Trophoblast cell (in vitro differentiated cells and primary cell): ENCODE results near the gene YIF1A.

ENCODE experiments used
- DNase-seq, 2 donors: peaks; one replicate each; pipeline ENCODE4 v3.0.0-alpha.2; 2016
- H2AFZ ChIP-seq: 2 replicates; pipeline ENCODE4 v1.6.1; 2013; ENCODE audit warnings: low read length, moderate library complexity, mild to moderate bottlenecking; ENCODE audit not compliant: insufficient read depth, poor library complexity
- H2AK5ac ChIP-seq: 2 replicates; pipeline ENCODE4 v1.6.1; 2013; ENCODE audit warnings: mild to moderate bottlenecking, low read length
- H2BK120ac ChIP-seq: 2 replicates; pipeline ENCODE4 v1.6.1; 2013; ENCODE audit warnings: low read length, mild to moderate bottlenecking, moderate library complexity; ENCODE audit not compliant: insufficient read depth, poor library complexity
- H2BK12ac ChIP-seq: 2 replicates; pipeline ENCODE4 v1.6.1; 2013; ENCODE audit warnings: mild to moderate bottlenecking, low read length, moderate library complexity
- H2BK5ac ChIP-seq: 2 replicates; pipeline ENCODE4 v1.6.1; 2013; ENCODE audit warnings: low read length, low read depth, moderate library complexity, mild to moderate bottlenecking; ENCODE audit not compliant: poor library complexity
- H3K14ac ChIP-seq: 2 replicates; pipeline ENCODE4 v1.6.1; 2013; ENCODE audit warnings: mild to moderate bottlenecking, low read length
- H3K18ac ChIP-seq: 2 replicates; pipeline ENCODE4 v1.6.1; 2013; ENCODE audit warnings: mild to moderate bottlenecking, low read length
- H3K23ac ChIP-seq: 2 replicates; pipeline ENCODE4 v1.6.1; 2013; ENCODE audit warnings: low read length
- H3K27ac ChIP-seq: 2 replicates; pipeline ENCODE4 v1.5.1; 2013; ENCODE audit warnings: low read depth, mild to moderate bottlenecking, inconsistent platforms, low read length, moderate library complexity
- H3K27me3 ChIP-seq: 2 replicates; pipeline ENCODE4 v1.6.1; 2013; ENCODE audit warnings: inconsistent platforms, mild to moderate bottlenecking, low read length, moderate library complexity; ENCODE audit not compliant: insufficient read depth
- H3K36me3 ChIP-seq, 2 experiments: 1 replicate in 1 of 2; 2 replicates in 1 of 2; pipeline ENCODE4 v1.6.1; 2013; ENCODE audit warnings: low read length in 2 of 2, mild to moderate bottlenecking in 2 of 2, moderate library complexity in 1 of 2; ENCODE audit not compliant: insufficient read depth in 2 of 2, control insufficient read depth in 1 of 2
- H3K4ac ChIP-seq: 2 replicates; pipeline ENCODE4 v1.6.1; 2013; ENCODE audit warnings: low read depth, mild to moderate bottlenecking, low read length, moderate library complexity
- H3K4me1 ChIP-seq, 2 experiments: 1 replicate in 1 of 2; 2 replicates in 1 of 2; pipeline ENCODE4 v1.6.1; 2013; ENCODE audit warnings: low read length in 2 of 2, mild to moderate bottlenecking in 2 of 2, moderate library complexity in 1 of 2; ENCODE audit not compliant: insufficient read depth in 2 of 2, control insufficient read depth in 1 of 2
- H3K4me2 ChIP-seq: 2 replicates; pipeline ENCODE4 v1.6.1; 2013; ENCODE audit warnings: inconsistent platforms, mild to moderate bottlenecking, low read length, moderate library complexity
- H3K4me3 ChIP-seq: 2 replicates; pipeline ENCODE4 v1.5.1; 2013; ENCODE audit warnings: mild to moderate bottlenecking, low read depth, low read length, inconsistent platforms
- H3K79me1 ChIP-seq: one replicate; pipeline ENCODE4 v1.6.1; 2013; ENCODE audit warnings: low read length
- H3K79me2 ChIP-seq: 2 replicates; pipeline ENCODE4 v1.6.1; 2013; ENCODE audit warnings: low read length, mild to moderate bottlenecking; ENCODE audit not compliant: control insufficient read depth, insufficient read depth, poor library complexity
- H3K9ac ChIP-seq: 2 replicates; pipeline ENCODE4 v1.6.1; 2013; ENCODE audit warnings: mild to moderate bottlenecking, low read length
- H3K9me3 ChIP-seq: 2 replicates; pipeline ENCODE4 v1.6.1; 2013; ENCODE audit warnings: low read depth, mild to moderate bottlenecking, control low read depth, inconsistent platforms, low read length; ENCODE audit not compliant: insufficient read depth
- H4K12ac ChIP-seq: 2 replicates; pipeline ENCODE4 v1.6.1; 2013; ENCODE audit warnings: low read depth, mild to moderate bottlenecking, low read length, moderate library complexity
- H4K8ac ChIP-seq: 2 replicates; pipeline ENCODE4 v1.6.1; 2013; ENCODE audit warnings: low read depth, mild to moderate bottlenecking, low read length, moderate library complexity
- H4K91ac ChIP-seq: one replicate; pipeline ENCODE4 v1.6.1; 2013; ENCODE audit warnings: low read depth, mild to moderate bottlenecking, low read length, moderate library complexity
- WGBS: extraction: QIAGEN DNeasy Blood & Tissue Kit; methylation state at CpG from one replicate; pipeline ENCODE4 v1.1.7; 2013; ENCODE audit warnings: missing lambda C conversion rate; ENCODE audit not compliant: insufficient read length, insufficient coverage; ENCODE audit errors: extremely low coverage; 5-methylcytosine and 5-hydroxymethylcytosine counted together

YIF1A gene

DNA sequence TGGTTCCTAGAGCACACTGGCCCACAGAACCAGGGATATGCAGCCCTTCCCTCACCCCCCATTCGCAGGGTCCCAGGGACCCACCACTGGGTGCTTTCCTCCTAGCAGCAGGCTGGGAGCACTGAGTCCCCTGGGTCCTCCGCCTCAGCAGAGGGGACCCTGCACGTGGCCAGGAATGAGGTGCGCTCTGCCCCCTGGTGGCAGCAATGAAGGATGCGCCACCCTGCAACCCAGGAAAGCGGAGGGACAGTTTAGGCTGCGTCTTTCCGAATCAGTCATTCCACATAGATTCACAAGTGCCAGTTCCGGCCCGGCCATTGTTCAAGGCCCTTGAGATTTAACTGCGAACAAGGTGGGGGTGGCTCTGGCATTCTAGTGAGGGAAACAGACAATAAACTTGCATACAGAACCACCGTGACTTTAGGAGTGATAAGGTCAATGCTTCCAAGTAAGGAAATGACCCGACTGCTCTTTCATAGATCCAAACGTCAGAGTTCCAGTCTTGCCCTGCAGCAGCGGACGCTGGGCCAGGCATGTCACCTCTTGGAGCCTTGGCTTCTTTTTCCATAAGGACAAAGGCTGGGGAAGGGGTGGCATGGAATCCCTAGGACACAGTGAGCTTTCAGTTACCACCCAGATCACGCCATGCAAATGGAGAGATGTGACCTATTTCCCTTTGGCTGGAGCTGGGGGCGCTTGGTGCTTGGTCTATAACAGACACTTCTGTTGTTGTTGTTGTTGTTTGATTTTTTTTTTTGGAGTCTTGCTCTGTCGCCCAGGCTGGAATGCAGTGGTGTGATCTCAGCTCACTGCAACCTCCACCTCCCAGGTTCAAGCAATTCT lies 39.6 kb upstream of the YIF1A start:
- H3K27me3 ChIP-seq: no peaks in the 10 kb centered on the region
- H3K4me1 ChIP-seq: peaks cover 40 to 42% of the 10 kb centered on the region in 2 experiments
- H3K9ac ChIP-seq: no peak overlapping the region
- H3K79me2 ChIP-seq: peaks cover 2% of the 10 kb centered on the region
- no peak overlapping the region for H3K27ac ChIP-seq
- no peak overlapping the region for H3K4ac ChIP-seq
- H3K4me2 ChIP-seq: peak overlapping the region; percentile 32
- H3K4me3 ChIP-seq: no peak overlapping the region
- no CpG with 5 or more reads among the region's 19 CpGs for WGBS
- H3K9me3 ChIP-seq: peaks cover 4% of the 10 kb centered on the region
- peak; percentile 40 to 76 for DNase-seq
- peaks cover 23% of the 10 kb centered on the region for H3K79me1 ChIP-seq
- no peak overlapping the region for H3K14ac ChIP-seq
- H4K8ac ChIP-seq: peak overlapping the region; percentile 31
- H3K18ac ChIP-seq: no peak overlapping the region
- H4K12ac ChIP-seq: no peak overlapping the region
- H2BK5ac ChIP-seq: no peak overlapping the region
- peak overlapping the region; percentile 92 for H4K91ac ChIP-seq
- H3K36me3 ChIP-seq: peaks cover 0 to 11% of the 10 kb centered on the region in 2 experiments
- no peak overlapping the region for H2BK120ac ChIP-seq
- no peak overlapping the region for H3K23ac ChIP-seq
- H2AK5ac ChIP-seq: no peak overlapping the region
- no peak overlapping the region for H2BK12ac ChIP-seq
- H2AFZ ChIP-seq: peak overlapping the region; percentile 24

DNA sequence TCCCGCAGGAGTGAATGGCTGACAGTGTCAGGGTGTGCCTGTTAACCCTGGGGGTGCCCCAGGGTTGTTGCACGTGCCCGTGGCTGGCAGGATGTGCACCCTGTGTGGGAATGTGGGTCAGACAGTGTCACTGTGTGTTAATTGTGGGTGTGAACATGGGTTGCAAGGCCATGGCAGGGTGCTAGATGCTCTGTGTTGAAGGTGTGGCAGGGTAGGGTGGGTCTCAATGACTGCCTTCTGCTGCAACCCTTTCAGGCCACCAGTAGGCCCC lies 39.0 kb upstream of the YIF1A start:
- Histone ChIP-seq H3K79me2 (peaks cover 2% of the 10 kb centered on the region), H3K27me3 (no peaks in the 10 kb centered on the region), H3K79me1 (peaks cover 23% of the 10 kb centered on the region), H4K12ac (no peak overlapping the region), H3K4me2 (no peak overlapping the region), H3K27ac (no peak overlapping the region), H4K91ac (peak overlapping the region; percentile 92), H3K14ac (no peak overlapping the region), H2AFZ (no peak overlapping the region), H3K18ac (no peak overlapping the region), H3K4me3 (no peak overlapping the region), H2BK5ac (no peak overlapping the region), H3K4me1 (peaks cover 42 to 44% of the 10 kb centered on the region in 2 experiments), H2BK12ac (peak overlapping the region; percentile 53), H2BK120ac (no peak overlapping the region), H4K8ac (no peak overlapping the region), H3K9ac (no peak overlapping the region), H3K4ac (no peak overlapping the region), H3K36me3 (peaks cover 0 to 7% of the 10 kb centered on the region in 2 experiments), H3K23ac (no peak overlapping the region), H3K9me3 (peaks cover 4% of the 10 kb centered on the region), H2AK5ac (peak overlapping the region; percentile 2)
- WGBS: no CpG with 5 or more reads among the region's 3 CpGs
- DNase-seq: no peak

- Histone ChIP-seq H3K27me3 (no peaks in the 10 kb centered on the region), H3K14ac (peak overlapping the region; percentile 29), H3K18ac (peak overlapping the region; percentile 63), H3K79me1 (peaks cover 23% of the 10 kb centered on the region), H2BK12ac (peak overlapping the region; percentile 58), H3K4me1 (peaks cover 43 to 49% of the 10 kb centered on the region in 2 experiments), H3K23ac (no peak overlapping the region), H3K79me2 (peaks cover 2% of the 10 kb centered on the region), H4K12ac (no peak overlapping the region), H3K4ac (peak overlapping the region; percentile 61), H4K8ac (peak overlapping the region; percentile 37), H4K91ac (peak overlapping the region; percentile 92), H3K9me3 (peaks cover 4% of the 10 kb centered on the region), H3K36me3 (peaks cover 0 to 3% of the 10 kb centered on the region in 2 experiments), H3K9ac (no peak overlapping the region), H2BK5ac (peak overlapping the region; percentile 1), H2AK5ac (peak overlapping the region; percentile 55), H2AFZ (no peak overlapping the region), H2BK120ac (peak overlapping the region; percentile 65), H3K4me3 (no peak overlapping the region), H3K4me2 (no peak overlapping the region), H3K27ac (peak overlapping the region; percentile 54)
- no CpG with 5 or more reads among the region's 10 CpGs for WGBS
- DNase-seq: no peak
Measured at GRCh38 chr11:66327171-66328030, 38.5 kb upstream of the YIF1A start.

DNA sequence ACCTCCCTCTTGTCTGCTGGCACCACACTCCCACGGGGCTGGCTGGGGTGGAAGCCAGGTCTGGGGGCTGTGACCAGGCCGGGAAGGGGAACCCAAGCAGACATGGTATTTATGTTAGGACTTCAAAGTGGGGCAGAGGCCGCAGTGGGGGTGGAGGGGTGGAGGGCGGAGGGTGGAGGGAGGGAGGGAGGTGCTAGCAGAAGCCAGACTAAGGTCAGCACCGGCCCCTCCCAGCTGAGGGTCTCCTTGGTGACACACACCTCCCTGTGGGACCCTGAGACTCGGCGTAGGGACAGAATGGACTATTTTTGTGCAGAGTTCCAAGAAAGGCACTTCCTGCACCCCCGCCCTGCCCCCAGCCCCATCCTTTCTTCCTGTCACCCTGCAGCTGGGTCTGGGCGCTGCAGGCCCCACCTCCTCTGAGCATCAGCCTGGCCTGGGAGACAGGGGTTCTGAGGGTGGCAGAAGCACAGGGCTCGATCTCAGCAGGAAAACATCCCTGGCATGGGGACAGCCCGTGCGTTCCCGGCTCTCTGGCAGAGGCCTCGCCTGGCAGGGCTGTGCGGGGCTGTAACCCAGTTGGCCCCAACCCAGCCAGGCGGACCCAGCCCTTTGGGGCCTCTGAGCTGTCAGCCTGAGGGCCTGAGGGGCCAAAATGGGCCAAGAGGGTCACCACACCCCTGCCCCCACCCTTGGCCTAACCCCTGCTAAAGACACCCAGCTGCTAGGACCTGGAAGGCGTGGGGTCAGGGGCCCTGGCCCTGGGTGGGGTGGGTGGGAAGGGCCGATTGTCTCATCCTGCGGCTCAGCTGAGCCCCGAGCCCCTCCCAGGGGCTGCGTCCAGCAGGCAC lies 37.5 kb upstream of the YIF1A start:
- no peak overlapping the region for H4K12ac ChIP-seq
- H4K91ac ChIP-seq: peak overlapping the region; percentile 92
- peak overlapping the region; percentile 18 for H2BK5ac ChIP-seq
- H3K36me3 ChIP-seq: no peaks in the 10 kb centered on the region
- peak overlapping the region; percentile 47 for H3K14ac ChIP-seq
- no peak overlapping the region for H2AFZ ChIP-seq
- peaks cover 23% of the 10 kb centered on the region for H3K79me1 ChIP-seq
- H3K27me3 ChIP-seq: no peaks in the 10 kb centered on the region
- no peak overlapping the region for H3K9ac ChIP-seq
- no peak overlapping the region for H3K4me3 ChIP-seq
- H4K8ac ChIP-seq: peak overlapping the region; percentile 55
- peaks cover 2% of the 10 kb centered on the region for H3K79me2 ChIP-seq
- peak overlapping the region; percentile 53 for H2BK12ac ChIP-seq
- peak overlapping the region; percentile 54 for H3K27ac ChIP-seq
- no CpG with 5 or more reads among the region's 21 CpGs for WGBS
- peaks cover 43 to 49% of the 10 kb centered on the region in 2 experiments for H3K4me1 ChIP-seq
- peak overlapping the region; percentile 75 for H2BK120ac ChIP-seq
- H3K4me2 ChIP-seq: no peak overlapping the region
- H2AK5ac ChIP-seq: peak overlapping the region; percentile 83
- peak overlapping the region; percentile 41 for H3K4ac ChIP-seq
- peak overlapping the region; percentile 42 for H3K18ac ChIP-seq
- H3K23ac ChIP-seq: no peak overlapping the region
- no peak for DNase-seq
- peaks cover 4% of the 10 kb centered on the region for H3K9me3 ChIP-seq
